Mesenchymal stem cell (in vitro differentiated cells and primary cell): ENCODE data around the gene AXIN1.

ENCODE experiments used
- DNase-seq: peaks from one replicate; pipeline ENCODE4 v3.0.0-alpha.2; 2013
- H2AFZ ChIP-seq: one replicate; pipeline ENCODE4 v1.6.1; 2013; ENCODE audit warnings: low read depth, mild to moderate bottlenecking, control low read depth, inconsistent platforms, low read length, moderate library complexity
- H2AK5ac ChIP-seq: 2 replicates; pipeline ENCODE4 v1.6.1; 2013; ENCODE audit warnings: low read length, moderate library complexity, mild to moderate bottlenecking, inconsistent platforms; ENCODE audit not compliant: severe bottlenecking
- H2BK120ac ChIP-seq: one replicate; pipeline ENCODE4 v1.6.1; 2013; ENCODE audit warnings: low read depth, mild to moderate bottlenecking, inconsistent platforms, low read length, moderate library complexity
- H2BK12ac ChIP-seq, 2 experiments: one replicate each; pipeline ENCODE4 v1.6.1; 2013; ENCODE audit warnings: inconsistent platforms in 2 of 2, low read length in 2 of 2, mild to moderate bottlenecking in 2 of 2, moderate library complexity in 2 of 2, control low read depth in 1 of 2
- H2BK15ac ChIP-seq: one replicate; pipeline ENCODE4 v1.6.1; 2013; ENCODE audit warnings: mild to moderate bottlenecking, low read depth, inconsistent platforms; ENCODE audit not compliant: poor library complexity, severe bottlenecking
- H2BK5ac ChIP-seq: 2 replicates; pipeline ENCODE4 v1.6.1; 2013; ENCODE audit warnings: low read depth, mild to moderate bottlenecking, low read length, control low read depth, inconsistent platforms; ENCODE audit not compliant: poor library complexity, severe bottlenecking
- H3K14ac ChIP-seq, 2 experiments: one replicate each; pipeline ENCODE4 v1.6.1; 2013; ENCODE audit warnings: inconsistent platforms in 2 of 2, low read length in 2 of 2, control low read depth in 1 of 2, mild to moderate bottlenecking in 1 of 2, moderate library complexity in 1 of 2
- H3K18ac ChIP-seq, 2 experiments: one replicate each; pipeline ENCODE4 v1.6.1; 2013; ENCODE audit warnings: inconsistent platforms in 2 of 2, low read length in 2 of 2, control low read depth in 1 of 2, low read depth in 1 of 2, mild to moderate bottlenecking in 1 of 2
- H3K23ac ChIP-seq, 2 experiments: one replicate each; pipeline ENCODE4 v1.6.1; 2013; ENCODE audit warnings: inconsistent platforms in 2 of 2, low read length in 2 of 2, mild to moderate bottlenecking in 2 of 2, moderate library complexity in 2 of 2, control low read depth in 1 of 2
- H3K27ac ChIP-seq: 2 replicates; pipeline ENCODE4 v1.5.1; 2013; ENCODE audit warnings: mild to moderate bottlenecking, moderate library complexity, low read length, control low read depth, inconsistent platforms; ENCODE audit not compliant: poor library complexity, severe bottlenecking
- H3K27me3 ChIP-seq, 2 experiments: 2 replicates each; pipeline versions ENCODE4 v1.6.1 to v1.7.0; 2013; ENCODE audit warnings: low read length in 2 of 2, mild to moderate bottlenecking in 2 of 2, moderate library complexity in 2 of 2, control low read depth in 1 of 2, inconsistent platforms in 1 of 2; ENCODE audit not compliant: control insufficient read depth in 1 of 2, insufficient read depth in 1 of 2
- H3K36me3 ChIP-seq, 2 experiments: 2 replicates each; pipeline versions ENCODE4 v1.6.1 to v1.7.0; 2013; ENCODE audit warnings: low read length in 2 of 2, control low read depth in 1 of 2, inconsistent platforms in 1 of 2, low read depth in 1 of 2, mild to moderate bottlenecking in 1 of 2; ENCODE audit not compliant: insufficient read depth in 2 of 2, control insufficient read depth in 1 of 2
- H3K4ac ChIP-seq, 2 experiments: one replicate each; pipeline ENCODE4 v1.6.1; 2013; ENCODE audit warnings: inconsistent platforms in 2 of 2, low read length in 2 of 2, mild to moderate bottlenecking in 2 of 2, moderate library complexity in 2 of 2, control low read depth in 1 of 2, low read depth in 1 of 2
- H3K4me1 ChIP-seq: 2 replicates; pipeline ENCODE4 v1.6.1; 2013; ENCODE audit warnings: low read depth, low read length, control low read depth; ENCODE audit not compliant: control insufficient read depth, insufficient read depth
- H3K4me2 ChIP-seq: 2 replicates; pipeline ENCODE4 v1.6.1; 2013; ENCODE audit warnings: low read length, mild to moderate bottlenecking, inconsistent platforms; ENCODE audit not compliant: poor library complexity, severe bottlenecking
- H3K4me3 ChIP-seq, 2 experiments: 2 replicates each; pipeline versions ENCODE4 v1.5.1 to v1.7.0; 2013; ENCODE audit warnings: low read length in 2 of 2, mild to moderate bottlenecking in 2 of 2, control low read depth in 1 of 2, low read depth in 1 of 2; ENCODE audit not compliant: insufficient read depth in 1 of 2
- H3K79me1 ChIP-seq: replicated peaks from 2 replicates; pipeline ENCODE4 v1.6.1; 2013; ENCODE audit warnings: mild to moderate bottlenecking, control low read depth, low read length, inconsistent platforms; ENCODE audit not compliant: poor library complexity, severe bottlenecking
- H3K9ac ChIP-seq: 2 replicates; pipeline ENCODE4 v1.7.0; 2013; ENCODE audit warnings: mild to moderate bottlenecking, low read length, moderate library complexity
- H3K9me3 ChIP-seq: 2 replicates; pipeline ENCODE4 v1.7.0; 2013; ENCODE audit warnings: mild to moderate bottlenecking, low read length; ENCODE audit not compliant: control insufficient read depth
- H4K8ac ChIP-seq: one replicate; pipeline ENCODE4 v1.6.1; 2013; ENCODE audit warnings: inconsistent platforms, mild to moderate bottlenecking, low read length, moderate library complexity
- H4K91ac ChIP-seq: one replicate; pipeline ENCODE4 v1.6.1; 2013; ENCODE audit warnings: mild to moderate bottlenecking, low read length, inconsistent platforms
- WGBS: methylation state at CpG from one replicate; pipeline ENCODE4 v1.1.7; 2013; ENCODE audit warnings: mixed read lengths; 5-methylcytosine and 5-hydroxymethylcytosine counted together

AXIN1 gene

GRCh38 chr16:373020-373598 lies 20.6 kb upstream of the AXIN1 start:
- DNase-seq, result no peak
- Histone ChIP-seq H2AFZ (no peak overlapping the region), H3K36me3 (peaks cover 63 to 85% of the 10 kb centered on the region in 2 experiments), H2BK15ac (no peak overlapping the region), H2BK5ac (no peak overlapping the region), H3K23ac (no peak overlapping the region), H3K27ac (no peak overlapping the region), H3K18ac (no peak overlapping the region), H3K27me3 (no peaks in the 10 kb centered on the region), H3K4ac (no peak overlapping the region), H4K91ac (no peak overlapping the region), H3K9me3 (no peaks in the 10 kb centered on the region), H3K4me3 (no peak overlapping the region), H2BK12ac (no peak overlapping the region), H3K4me1 (peaks cover 18% of the 10 kb centered on the region), H4K8ac (no peak overlapping the region), H2BK120ac (no peak overlapping the region), H2AK5ac (no peak overlapping the region), H3K9ac (no peak overlapping the region), H3K14ac (no peak overlapping the region), H3K79me1 (peaks cover 31% of the 10 kb centered on the region), H3K4me2 (no peak overlapping the region)
- WGBS, result 89% methylated on average over 5 of the region's 5 CpGs

- Histone ChIP-seq H3K4ac (no peak overlapping the region), H2BK15ac (no peak overlapping the region), H3K14ac (no peak overlapping the region), H3K9ac (no peak overlapping the region), H4K8ac (no peak overlapping the region), H3K23ac (no peak overlapping the region), H2AK5ac (no peak overlapping the region), H3K9me3 (no peaks in the 10 kb centered on the region), H3K27ac (no peak overlapping the region), H3K36me3 (peaks cover 70 to 88% of the 10 kb centered on the region in 2 experiments), H3K27me3 (no peaks in the 10 kb centered on the region), H2BK120ac (no peak overlapping the region), H3K79me1 (peaks cover 27% of the 10 kb centered on the region), H3K4me3 (no peak overlapping the region), H2BK12ac (no peak overlapping the region), H2BK5ac (no peak overlapping the region), H3K4me1 (peaks cover 18% of the 10 kb centered on the region), H3K18ac (no peak overlapping the region), H4K91ac (no peak overlapping the region), H3K4me2 (no peak overlapping the region), H2AFZ (no peak overlapping the region)
- no peak for DNase-seq
- 93% methylated on average over 19 of the region's 19 CpGs for WGBS
Measured at GRCh38 chr16:372302-372983, 19.9 kb upstream of the AXIN1 start.

- no peak overlapping the region for H3K27ac ChIP-seq
- no peaks in the 10 kb centered on the region for H3K27me3 ChIP-seq
- H3K4me2 ChIP-seq, result no peak overlapping the region
- H2BK15ac ChIP-seq, result no peak overlapping the region
- no peak overlapping the region for H2AFZ ChIP-seq
- H2BK5ac ChIP-seq, result no peak overlapping the region
- H2BK120ac ChIP-seq, result no peak overlapping the region
- H3K79me1 ChIP-seq, result peaks cover 21% of the 10 kb centered on the region
- H3K9me3 ChIP-seq, result no peaks in the 10 kb centered on the region
- H3K4me3 ChIP-seq, result no peak overlapping the region
- no peak overlapping the region for H3K9ac ChIP-seq
- H3K23ac ChIP-seq, result no peak overlapping the region
- H3K4me1 ChIP-seq, result peaks cover 18% of the 10 kb centered on the region
- no peak overlapping the region for H2BK12ac ChIP-seq
- DNase-seq, result no peak
- no peak overlapping the region for H4K8ac ChIP-seq
- WGBS, result 95% methylated on average over 30 of the region's 31 CpGs
- H3K14ac ChIP-seq, result no peak overlapping the region
- H4K91ac ChIP-seq, result no peak overlapping the region
- no peak overlapping the region for H2AK5ac ChIP-seq
- H3K36me3 ChIP-seq, result peaks cover 71 to 87% of the 10 kb centered on the region in 2 experiments
- H3K18ac ChIP-seq, result no peak overlapping the region
- H3K4ac ChIP-seq, result no peak overlapping the region
Measured at GRCh38 chr16:371515-372301, 19.2 kb upstream of the AXIN1 start.

GRCh38 chr16:370979-371514 lies 18.5 kb upstream of the AXIN1 start:
- Histone ChIP-seq H3K14ac (no peak overlapping the region), H2AFZ (no peak overlapping the region), H3K4me2 (no peak overlapping the region), H3K23ac (no peak overlapping the region), H3K27ac (peak overlapping the region; percentile 16), H3K4me3 (peak overlapping the region in 1 of 2 experiments; percentile 58), H2BK120ac (no peak overlapping the region), H2BK5ac (no peak overlapping the region), H3K9ac (peak overlapping the region; percentile 80), H3K27me3 (no peaks in the 10 kb centered on the region), H3K9me3 (no peaks in the 10 kb centered on the region), H4K8ac (peak overlapping the region; percentile 59), H3K79me1 (peaks cover 20% of the 10 kb centered on the region), H2AK5ac (peak overlapping the region; percentile 59), H4K91ac (peak overlapping the region; percentile 55), H3K4me1 (peaks cover 20% of the 10 kb centered on the region), H2BK12ac (no peak overlapping the region), H3K18ac (no peak overlapping the region), H3K36me3 (peaks cover 71 to 87% of the 10 kb centered on the region in 2 experiments), H3K4ac (peak overlapping the region; percentile 45 to 76), H2BK15ac (no peak overlapping the region)
- DNase-seq, result no peak
- 78% methylated on average over 10 of the region's 10 CpGs for WGBS
